Activated CD4-positive, alpha-beta T cell treated with anti-CD3 and anti-CD28 coated beads for 48 hours (primary cell): Measurements from ENCODE around the gene ATM.

ENCODE experiments used
- DNase-seq: peaks from one replicate; pipeline ENCODE4 v3.0.0-alpha.2; 2020

The ATM gene

GRCh38 chr11:108222574-108223347 lies at the start of gene ATM, which contains the start of gene NPAT:
TSS of gene ATM (plus strand) at chr11:108223067. CDS start at chr11:108227625, 4,558 bp downstream.
TSS of gene NPAT (minus strand) at chr11:108222638. CDS start at chr11:108222536, 102 bp downstream.
- peak; percentile 98 for DNase-seq

- DNase-seq: no peak
These were observed 45.3 kb upstream of the ATM start for GRCh38 chr11:108177570-108177969.

- DNase-seq: no peak
These were observed 29.1 kb upstream of the ATM start for GRCh38 chr11:108193725-108194124.

GRCh38 chr11:108196901-108197300 lies 26.0 kb upstream of the ATM start:
- no peak for DNase-seq

- DNase-seq: no peak
These were observed 25.5 kb upstream of the ATM start for GRCh38 chr11:108197351-108197750.

- DNase-seq: no peak
These were observed 24.0 kb upstream of the ATM start for GRCh38 chr11:108198833-108199232.

- peak; percentile 87 for DNase-seq
These were observed 23.2 kb upstream of the ATM start for GRCh38 chr11:108199446-108200321.

GRCh38 chr11:108203075-108203474 lies 19.8 kb upstream of the ATM start:
- DNase-seq: no peak

GRCh38 chr11:108204376-108204775 lies 18.5 kb upstream of the ATM start:
- no peak for DNase-seq

- DNase-seq: no peak
These were observed 17.9 kb upstream of the ATM start for GRCh38 chr11:108204929-108205499.

- DNase-seq: no peak
These were observed 16.7 kb upstream of the ATM start for GRCh38 chr11:108206171-108206570.

- no peak for DNase-seq
These were observed 15.7 kb upstream of the ATM start for GRCh38 chr11:108206969-108207682.

GRCh38 chr11:108207683-108208060 lies 15.2 kb upstream of the ATM start:
- no peak for DNase-seq

- DNase-seq: no peak
These were observed 12.4 kb upstream of the ATM start for GRCh38 chr11:108210441-108210840.

- DNase-seq: no peak
These were observed 9.1 kb upstream of the ATM start for GRCh38 chr11:108213784-108214183.

- DNase-seq: no peak
These were observed 5.9 kb upstream of the ATM start for GRCh38 chr11:108216988-108217387.

- no peak for DNase-seq
These were observed 4.4 kb upstream of the ATM start for GRCh38 chr11:108218455-108218854.

GRCh38 chr11:108218912-108219783 lies 3.7 kb upstream of the ATM start:
- no peak for DNase-seq

- DNase-seq: no peak
These were observed 2.0 kb upstream of the ATM start for GRCh38 chr11:108220721-108221336.

- DNase-seq: no peak
These were observed 1.5 kb upstream of the ATM start for GRCh38 chr11:108221371-108221770.

- peak; percentile 50 for DNase-seq
These were observed 825 bp upstream of the ATM start for GRCh38 chr11:108221911-108222573.
